HEK293 (cell line): ENCODE data around the gene MPP7.

ENCODE experiments used
- CTCF ChIA-PET: fragments of 350-600 bp; formaldehyde crosslinking; extraction: SDS; loops from one replicate; lab custom pipeline; 2021; ENCODE audit warnings: antibody characterized with exemption; lab: Yijun Ruan, JAX
- POLR2A ChIA-PET: fragments of 300-600 bp; formaldehyde crosslinking; extraction: SDS; loops from one replicate; lab custom pipeline; 2020; ENCODE audit warnings: antibody characterized with exemption, inconsistent platforms; lab: Yijun Ruan, JAX
- H3K27ac ChIP-seq: fragments of 200-500 bp; sonication (Bioruptor generic); 2 replicates; pipeline ENCODE4 v1.5.1; 2014; ENCODE audit warnings: low read depth, low read length, control low read depth, inconsistent platforms; ENCODE audit errors: extremely low read depth
- H3K36me3 ChIP-seq, 2 experiments: fragments of 200-500 bp in 1 of 2; sonication (Bioruptor generic) in 1 of 2; 1 replicate in 1 of 2; 2 replicates in 1 of 2; pipeline ENCODE4 v1.5.1; 2014 to 2017; ENCODE audit warnings: inconsistent platforms in 2 of 2, low read length in 2 of 2; ENCODE audit not compliant: control insufficient read depth in 2 of 2, insufficient read depth in 1 of 2
- H3K4me1 ChIP-seq: fragments of 200-500 bp; sonication (Bioruptor generic); 2 replicates; pipeline ENCODE4 v1.5.1; 2014; ENCODE audit warnings: mild to moderate bottlenecking, low read length, inconsistent platforms; ENCODE audit not compliant: control insufficient read depth, insufficient read depth
- H3K4me3 ChIP-seq: 2 replicates; pipeline ENCODE4 v1.5.1; 2011; ENCODE audit warnings: low read depth, mild to moderate bottlenecking, control low read depth, low read length, moderate library complexity
- H3K9me3 ChIP-seq: fragments of 200-500 bp; sonication (Bioruptor generic); 2 replicates; pipeline ENCODE4 v1.5.1; 2014; ENCODE audit warnings: low read depth, low read length, inconsistent platforms; ENCODE audit not compliant: control insufficient read depth, insufficient read depth
- HOXA7 ChIP-seq: sonication (generic); formaldehyde crosslinking; IDR thresholded peaks from 2 replicates; pipeline ENCODE4 v1.8.1; 2022; ENCODE audit warnings: missing genetic modification reagents, borderline replicate concordance
- KLF16 ChIP-seq: fragments of 450-650 bp; formaldehyde crosslinking; IDR thresholded peaks from 2 replicates; pipeline ENCODE4 v1.5.1; 2017; ENCODE audit warnings: missing biosample characterization, missing genetic modification characterization
- ZBTB1 ChIP-seq: fragments of 450-650 bp; formaldehyde crosslinking; IDR thresholded peaks from 2 replicates; pipeline ENCODE4 v1.5.1; 2016; ENCODE audit warnings: missing biosample characterization, missing genetic modification characterization
- ZNF221 ChIP-seq: fragments of 450-650 bp; formaldehyde crosslinking; IDR thresholded peaks from 2 replicates; pipeline ENCODE4 v1.5.1; 2017; ENCODE audit warnings: missing biosample characterization, missing genetic modification characterization, borderline replicate concordance
- ZNF350 ChIP-seq: fragments of 450-650 bp; formaldehyde crosslinking; IDR thresholded peaks from 2 replicates; pipeline ENCODE4 v1.5.0; 2017; ENCODE audit warnings: missing biosample characterization, mild to moderate bottlenecking, missing genetic modification characterization
- ZNF354C ChIP-seq: fragments of 450-650 bp; formaldehyde crosslinking; IDR thresholded peaks from 2 replicates; pipeline ENCODE4 v1.5.1; 2016; ENCODE audit warnings: missing biosample characterization, missing genetic modification characterization, low read depth, borderline replicate concordance
- ZNF433 ChIP-seq: fragments of 450-650 bp; formaldehyde crosslinking; IDR thresholded peaks from 2 replicates; pipeline ENCODE4 v1.5.1; 2016; ENCODE audit warnings: missing biosample characterization, missing genetic modification characterization, low read depth
- ZNF529 ChIP-seq: fragments of 450-650 bp; formaldehyde crosslinking; IDR thresholded peaks from 2 replicates; pipeline ENCODE4 v1.5.1; 2017; ENCODE audit warnings: missing genetic modification characterization, missing biosample characterization; ENCODE audit not compliant: insufficient replicate concordance
- ZNF785 ChIP-seq: fragments of 450-650 bp; formaldehyde crosslinking; IDR thresholded peaks from 2 replicates; pipeline ENCODE4 v1.5.1; 2016; ENCODE audit warnings: missing biosample characterization, missing genetic modification characterization
- TF ChIP-seq, protein P1 (sequence below): fragments of 450-650 bp; formaldehyde crosslinking; IDR thresholded peaks from 2 replicates; pipeline ENCODE4 v1.5.1; 2016; ENCODE audit warnings: missing biosample characterization, missing genetic modification characterization

The MPP7 gene

GRCh38 chr10:28253169-28253785 is 49.6 kb downstream of the MPP7 start:
- Histone ChIP-seq H3K4me3 (no peak overlapping the region), H3K9me3 (no peaks in the 10 kb centered on the region), H3K36me3 (no peaks in the 10 kb centered on the region), H3K4me1 (peaks cover 9% of the 10 kb centered on the region), H3K27ac (no peak overlapping the region)
- CTCF ChIA-PET, result interaction anchor here (0.6 to 5.6 kb wide), 5 partner anchors 12 to 1058 kb away, joined by 3 to 101 read pairs (median 11); partner anchors contain the start of gene MPP7
- TF ChIP-seq ZNF354C (no peak), ZBTB1 (no peak), ZNF221 (tag by site-specific recombination) (no peak), HOXA7 (CRISPR knock-in tag) (no peak), ZNF529 (tag by site-specific recombination) (no peak), ZNF350 (tag by site-specific recombination) (no peak), ZNF785 (no peak), KLF16 (no peak), ZNF433 (no peak)
- TF ChIP-seq, protein P1, sequence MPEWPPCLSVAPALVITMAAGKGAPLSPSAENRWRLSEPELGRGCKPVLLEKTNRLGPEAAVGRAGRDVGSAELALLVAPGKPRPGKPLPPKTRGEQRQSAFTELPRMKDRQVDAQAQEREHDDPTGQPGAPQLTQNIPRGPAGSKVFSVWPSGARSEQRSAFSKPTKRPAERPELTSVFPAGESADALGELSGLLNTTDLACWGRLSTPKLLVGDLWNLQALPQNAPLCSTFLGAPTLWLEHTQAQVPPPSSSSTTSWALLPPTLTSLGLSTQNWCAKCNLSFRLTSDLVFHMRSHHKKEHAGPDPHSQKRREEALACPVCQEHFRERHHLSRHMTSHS, result no peak
- POLR2A ChIA-PET, result no interaction called here
